ENCODE measurements around the gene AGPAT4.
"Not testable (repeated sequence)": the region's sequence is repeated elsewhere in the genome, so short reads cannot be mapped to it uniquely, and the experiment has no call there.

The AGPAT4 gene

DNA sequence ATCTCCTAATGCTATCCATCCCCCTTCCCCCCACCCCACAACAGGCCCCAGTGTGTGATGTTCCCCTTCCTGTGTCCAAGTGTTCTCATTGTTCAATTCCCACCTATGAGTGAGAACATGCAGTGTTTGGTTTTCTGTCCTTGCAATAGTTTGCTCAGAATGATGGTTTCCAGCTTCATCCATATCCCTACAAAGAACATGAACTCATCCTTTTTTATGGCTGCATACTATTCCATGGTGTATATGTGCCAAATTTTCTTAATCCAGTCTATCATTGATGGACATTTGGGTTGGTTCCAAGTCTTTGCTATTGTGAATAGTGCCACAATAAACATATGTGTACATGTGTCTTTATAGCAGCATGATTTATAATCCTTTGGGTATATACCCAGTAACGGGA is 101.1 kb downstream of the AGPAT4 start:
- in situ Hi-C loops (cut with HindIII; ENCODE audit: low sequenced_read_pairs): not testable (repeated sequence)

DNA sequence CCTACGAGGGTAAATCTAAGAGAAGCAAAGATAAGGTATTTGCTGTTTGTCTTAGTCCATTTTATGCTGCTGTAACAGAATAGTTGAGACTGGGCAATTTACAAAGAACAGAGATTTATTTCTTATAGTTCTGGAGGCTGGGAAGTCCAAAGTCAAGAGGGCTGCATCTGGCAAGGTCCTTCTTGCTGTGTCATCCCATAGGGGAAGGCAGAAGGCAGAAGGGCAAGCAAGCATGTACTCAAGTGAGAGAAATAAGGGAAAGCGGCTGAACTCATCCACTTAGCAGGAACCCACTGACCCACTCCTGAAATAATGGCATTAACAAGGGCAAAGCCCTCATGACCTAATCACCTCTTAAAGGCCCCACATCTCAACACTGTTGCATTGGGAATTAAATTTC is 102.7 kb downstream of the AGPAT4 start:
- in situ Hi-C loops (cut with HindIII; ENCODE audit: low sequenced_read_pairs): no loop called here

DNA sequence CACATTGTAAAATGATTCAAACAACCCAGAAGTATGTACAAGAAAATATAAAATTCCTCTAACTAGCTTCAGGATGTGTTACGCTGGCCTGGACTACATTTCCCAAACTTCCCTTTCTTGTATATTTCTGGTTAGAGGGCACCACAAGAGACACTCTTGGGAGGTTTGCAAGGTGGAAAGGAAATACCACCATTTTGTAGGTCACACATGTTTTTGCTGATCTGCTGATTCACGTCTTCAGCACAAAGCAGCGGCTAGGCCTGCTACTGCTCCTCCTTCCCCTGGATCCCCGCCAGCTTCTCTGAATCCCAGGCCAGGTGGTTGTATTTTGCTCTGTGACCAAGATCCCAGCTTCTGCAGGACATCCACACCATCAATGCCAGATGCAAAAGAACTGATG is 104.2 kb downstream of the AGPAT4 start:
- in situ Hi-C loops (cut with HindIII; ENCODE audit: low sequenced_read_pairs): no loop called here

DNA sequence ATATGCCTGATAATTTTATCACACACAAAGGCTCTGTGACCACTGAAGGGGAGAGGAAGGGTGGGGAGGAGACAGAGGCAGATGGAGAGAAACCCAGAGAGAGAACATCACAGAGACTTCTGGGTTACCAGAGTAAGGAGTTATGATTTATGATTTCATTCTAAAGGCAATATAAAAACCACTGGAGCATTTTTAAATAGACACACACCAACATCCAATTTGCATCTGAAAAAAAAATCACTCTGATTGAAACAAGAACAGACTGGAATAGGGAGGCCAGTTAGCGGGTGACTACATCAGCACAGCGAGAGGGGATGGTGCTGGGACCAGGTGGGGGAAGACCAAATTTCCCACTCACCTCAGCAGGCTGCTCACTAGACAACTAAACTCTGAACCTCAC is 104.8 kb downstream of the AGPAT4 start:
- in situ Hi-C loops (cut with HindIII; ENCODE audit: low sequenced_read_pairs): no loop called here

DNA sequence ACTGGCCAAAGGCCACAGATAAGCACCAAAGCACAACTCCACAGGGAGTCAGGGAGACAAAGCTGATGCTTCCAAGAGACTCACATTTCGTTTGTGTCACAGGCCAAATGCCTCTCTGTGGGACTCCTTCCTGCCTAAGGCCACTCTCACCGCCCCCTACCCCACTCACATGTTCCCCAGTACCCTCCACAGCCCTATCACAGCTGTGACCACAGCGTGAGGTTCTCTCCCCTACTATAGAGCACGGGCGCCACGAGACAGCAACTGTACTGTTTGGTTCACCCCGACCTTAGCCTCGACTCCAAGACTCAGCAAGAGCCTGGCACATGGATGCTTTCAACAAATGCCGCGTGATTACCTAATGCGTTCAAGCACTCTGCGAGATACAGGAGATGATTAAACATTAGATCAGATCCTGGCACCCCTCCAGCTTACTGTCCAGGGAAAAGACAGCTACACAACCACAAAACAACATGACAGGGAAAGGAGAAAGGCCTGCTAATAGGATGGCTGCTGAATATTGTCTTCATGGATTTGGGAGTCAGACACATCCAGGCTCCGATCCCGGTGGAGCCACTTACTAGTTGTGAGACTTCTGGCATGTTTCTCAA is 105.5 kb downstream of the AGPAT4 start:
- in situ Hi-C loops (cut with HindIII; ENCODE audit: low sequenced_read_pairs): no loop called here

DNA sequence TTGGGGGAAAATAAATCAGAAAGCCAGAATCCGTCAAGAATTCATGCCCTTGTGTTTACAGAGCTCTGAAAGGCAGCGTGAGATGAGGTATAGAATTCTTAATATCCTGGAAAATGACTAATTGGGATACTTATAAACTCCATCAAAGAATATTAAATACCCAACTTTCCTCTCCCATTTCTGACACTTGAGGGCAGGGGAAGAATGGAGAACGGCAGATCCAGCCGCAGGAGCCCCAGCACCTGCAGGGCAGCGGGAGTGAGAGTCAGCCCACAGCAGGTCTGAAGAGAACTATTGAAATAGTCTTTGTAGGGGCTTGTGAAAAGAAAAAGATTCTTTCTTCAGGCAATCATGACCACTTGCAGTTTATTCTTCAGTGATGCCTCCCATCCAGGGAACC is 107.2 kb downstream of the AGPAT4 start:
- in situ Hi-C loops (cut with HindIII; ENCODE audit: low sequenced_read_pairs): no loop called here

DNA sequence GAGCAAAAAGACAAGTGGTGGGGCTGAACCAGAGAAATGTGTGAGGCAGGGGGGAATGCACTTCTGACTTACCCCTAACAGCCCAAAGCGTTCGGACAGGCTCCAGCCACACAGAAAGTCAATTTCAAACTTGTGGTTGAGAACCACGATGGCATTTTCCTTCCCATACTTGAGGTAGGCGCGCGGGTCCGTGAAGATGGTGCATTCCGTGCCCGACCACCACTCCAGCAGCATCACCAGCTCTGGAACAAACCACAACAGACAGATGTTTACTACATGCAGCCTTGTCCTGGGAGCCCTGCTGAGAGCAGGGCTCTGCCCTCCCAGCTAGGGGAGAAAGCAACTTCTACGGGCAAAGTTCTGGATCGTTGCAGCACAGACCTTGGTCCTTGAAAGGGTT is 107.7 kb downstream of the AGPAT4 start:
- in situ Hi-C loops (cut with HindIII; ENCODE audit: low sequenced_read_pairs): no loop called here

DNA sequence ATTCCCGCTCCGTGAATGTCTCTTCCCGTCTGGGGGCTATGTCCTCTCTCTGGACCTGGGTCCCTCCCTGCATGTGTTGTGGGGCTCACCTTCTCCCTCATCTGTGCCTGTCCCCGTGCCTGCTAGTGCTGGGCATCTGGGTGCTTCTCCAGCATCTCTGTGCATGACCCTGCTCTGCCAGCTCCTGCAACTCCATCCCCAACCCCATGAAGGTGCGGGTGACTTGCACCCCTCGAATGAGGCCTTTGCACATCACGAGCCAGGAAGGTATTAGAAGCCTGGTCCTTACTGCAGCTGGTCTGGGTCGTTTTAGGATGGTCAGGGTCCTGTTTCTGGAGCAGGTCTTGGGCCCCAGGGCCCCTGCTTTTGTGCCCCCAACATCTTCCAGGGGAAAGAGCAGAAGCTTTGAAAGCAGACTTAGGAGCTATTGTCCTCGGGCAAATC is 109.7 kb downstream of the AGPAT4 start:
- in situ Hi-C loops (cut with HindIII; ENCODE audit: low sequenced_read_pairs): no loop called here

DNA sequence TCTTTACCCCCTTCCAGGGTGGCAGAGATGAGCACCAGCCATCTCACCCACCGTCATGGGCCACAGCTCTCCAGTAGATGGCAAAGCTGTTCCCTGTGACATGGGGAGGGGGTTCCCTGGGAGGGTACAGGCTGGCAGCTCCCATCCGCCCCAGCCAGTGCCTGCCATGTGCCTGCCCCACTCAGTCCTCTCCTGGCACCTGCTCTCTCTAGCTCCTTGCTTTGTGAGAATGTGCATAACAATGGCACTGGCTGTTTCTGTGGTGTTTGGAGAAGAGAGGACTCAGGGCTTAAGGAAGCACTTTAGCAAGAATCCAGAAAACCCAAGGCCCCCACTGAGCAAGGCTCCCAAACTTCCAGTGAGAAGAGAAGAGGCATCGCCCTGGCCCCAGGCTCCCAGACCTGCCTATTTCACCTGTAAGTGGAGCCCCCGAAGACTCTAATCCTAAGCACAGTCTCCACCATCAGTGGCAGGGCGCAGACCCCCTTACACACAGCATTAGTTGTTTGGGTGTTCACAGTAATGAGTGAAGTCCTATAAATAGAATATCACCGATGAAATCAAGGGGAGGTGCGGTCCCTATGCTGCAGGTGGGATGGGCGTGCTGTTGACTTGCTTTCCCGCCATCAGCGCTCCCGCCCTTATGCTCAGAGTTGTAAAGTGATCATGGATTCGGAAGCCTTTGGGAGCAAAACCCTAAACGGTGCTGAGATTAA is 110.2 kb downstream of the AGPAT4 start:
- in situ Hi-C loops (cut with HindIII; ENCODE audit: low sequenced_read_pairs): no loop called here

DNA sequence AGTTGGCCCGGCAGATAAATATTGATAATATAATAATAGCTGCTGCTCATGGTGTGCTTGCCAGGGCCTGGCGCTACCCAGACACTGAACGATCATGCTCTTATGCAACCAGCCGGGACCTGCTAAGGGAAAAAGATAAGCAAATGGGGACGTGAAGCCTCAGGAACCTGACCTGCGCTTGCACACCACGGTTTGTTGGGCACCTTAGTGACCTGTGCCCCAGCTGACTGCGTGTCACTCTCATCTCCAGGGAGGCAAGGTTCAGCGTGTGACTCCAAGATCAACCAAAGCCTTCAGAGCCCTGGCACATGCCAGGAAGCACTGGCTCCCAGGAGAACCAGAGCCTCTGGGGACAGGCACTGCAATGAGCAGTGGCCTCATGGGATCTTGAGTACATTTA is 111.1 kb downstream of the AGPAT4 start:
- in situ Hi-C loops (cut with HindIII; ENCODE audit: low sequenced_read_pairs): no loop called here

DNA sequence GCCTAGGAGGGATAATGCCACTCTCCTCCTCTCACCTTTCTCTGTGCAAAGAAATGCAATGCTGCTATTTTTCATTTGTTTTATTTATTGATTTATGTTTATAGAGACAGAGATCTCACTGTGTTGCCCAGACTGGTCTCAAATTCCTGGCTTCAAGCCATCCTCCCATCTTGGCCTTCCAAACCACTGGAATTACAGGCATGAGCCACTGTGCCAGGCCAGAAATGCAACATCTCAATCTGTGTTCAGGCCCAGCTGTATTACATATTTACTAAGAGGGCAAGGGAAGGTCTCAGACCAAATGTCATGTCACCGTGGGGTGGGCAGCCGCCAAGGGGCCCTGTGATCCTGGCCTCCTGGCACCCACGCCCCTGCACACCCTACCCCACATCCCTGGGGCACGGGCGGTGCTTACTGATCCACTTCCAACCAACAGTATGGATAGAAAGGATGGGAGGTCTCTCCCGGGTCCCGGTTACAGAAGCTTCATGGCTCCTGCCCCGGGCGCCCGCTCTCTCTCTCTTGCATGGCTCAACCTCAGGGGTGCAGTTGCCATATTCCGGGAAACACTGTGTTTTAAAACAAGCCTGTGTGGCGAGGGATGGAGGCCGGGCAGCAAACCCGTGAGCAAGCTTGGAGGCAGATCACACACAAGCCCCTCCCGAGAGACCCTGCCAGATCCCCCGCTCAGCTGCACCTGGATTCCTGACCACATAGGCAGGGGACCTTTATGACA is 111.8 kb downstream of the AGPAT4 start:
- in situ Hi-C loops (cut with HindIII; ENCODE audit: low sequenced_read_pairs): no loop called here

DNA sequence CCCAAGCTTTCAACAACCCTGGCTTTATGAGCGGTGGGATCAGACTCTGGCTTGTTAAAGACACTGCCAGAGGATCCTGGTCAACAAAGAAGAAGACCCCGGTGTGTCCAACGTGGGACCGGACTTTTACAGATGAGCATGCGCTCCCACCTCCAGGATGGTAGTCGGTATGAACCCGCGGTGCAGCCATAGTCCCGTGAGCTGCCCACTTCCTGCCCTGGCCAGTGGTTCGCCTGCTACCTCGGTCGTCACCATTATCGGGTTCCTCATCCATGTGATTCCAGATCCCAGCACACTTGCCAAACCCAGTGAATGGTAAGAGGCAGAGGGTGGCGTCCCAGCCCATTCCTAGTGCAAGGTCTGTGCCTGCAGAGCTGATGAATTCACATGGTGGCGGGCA is 112.7 kb downstream of the AGPAT4 start:
- in situ Hi-C loops (cut with HindIII; ENCODE audit: low sequenced_read_pairs): no loop called here

DNA sequence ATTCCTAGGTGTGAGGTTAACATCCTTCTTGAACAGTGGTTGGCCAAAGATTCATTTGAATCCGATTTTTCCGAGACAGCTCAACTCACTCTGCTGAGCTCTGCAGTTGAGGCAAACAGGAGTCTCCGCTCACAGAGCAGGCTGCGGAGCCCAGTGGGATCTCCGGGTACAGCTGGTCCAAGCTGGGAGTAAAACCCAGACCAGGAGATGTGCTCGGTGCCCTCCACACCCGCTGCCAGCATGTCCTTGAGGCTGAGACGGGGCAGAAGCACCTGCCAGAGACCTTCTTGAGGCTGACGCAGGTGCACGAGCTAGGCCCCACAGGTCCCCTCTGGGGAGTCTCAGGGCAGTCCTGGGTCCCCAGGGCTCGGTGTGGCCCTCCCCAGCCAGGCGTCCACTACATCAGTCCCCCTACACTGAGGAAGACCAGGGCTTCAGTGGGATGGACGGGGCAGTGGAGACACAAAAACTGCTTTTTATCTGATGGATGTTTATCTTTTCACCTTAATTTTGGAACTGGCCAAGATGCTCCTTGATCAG is 119.0 kb downstream of the AGPAT4 start:
- in situ Hi-C loops (cut with HindIII; ENCODE audit: low sequenced_read_pairs): no loop called here

DNA sequence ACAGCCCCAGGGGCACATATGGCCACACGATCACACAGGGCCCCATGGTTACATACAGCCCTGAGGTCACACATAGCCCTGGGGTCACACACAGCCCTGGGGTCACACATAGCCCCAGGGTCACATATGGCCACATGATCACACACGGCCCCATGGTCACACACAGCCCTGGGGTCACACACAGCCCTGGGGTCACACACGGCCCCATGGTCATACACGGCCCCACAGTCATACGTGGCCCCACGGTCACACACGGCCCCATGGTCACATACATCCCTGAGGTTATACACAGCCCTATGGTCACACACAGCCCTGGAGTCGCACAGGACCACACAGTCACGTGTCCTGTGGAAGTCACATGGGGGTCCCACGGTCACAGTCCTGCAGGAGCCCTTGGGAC is 120.1 kb downstream of the AGPAT4 start:
- in situ Hi-C loops (cut with HindIII; ENCODE audit: low sequenced_read_pairs): no loop called here

DNA sequence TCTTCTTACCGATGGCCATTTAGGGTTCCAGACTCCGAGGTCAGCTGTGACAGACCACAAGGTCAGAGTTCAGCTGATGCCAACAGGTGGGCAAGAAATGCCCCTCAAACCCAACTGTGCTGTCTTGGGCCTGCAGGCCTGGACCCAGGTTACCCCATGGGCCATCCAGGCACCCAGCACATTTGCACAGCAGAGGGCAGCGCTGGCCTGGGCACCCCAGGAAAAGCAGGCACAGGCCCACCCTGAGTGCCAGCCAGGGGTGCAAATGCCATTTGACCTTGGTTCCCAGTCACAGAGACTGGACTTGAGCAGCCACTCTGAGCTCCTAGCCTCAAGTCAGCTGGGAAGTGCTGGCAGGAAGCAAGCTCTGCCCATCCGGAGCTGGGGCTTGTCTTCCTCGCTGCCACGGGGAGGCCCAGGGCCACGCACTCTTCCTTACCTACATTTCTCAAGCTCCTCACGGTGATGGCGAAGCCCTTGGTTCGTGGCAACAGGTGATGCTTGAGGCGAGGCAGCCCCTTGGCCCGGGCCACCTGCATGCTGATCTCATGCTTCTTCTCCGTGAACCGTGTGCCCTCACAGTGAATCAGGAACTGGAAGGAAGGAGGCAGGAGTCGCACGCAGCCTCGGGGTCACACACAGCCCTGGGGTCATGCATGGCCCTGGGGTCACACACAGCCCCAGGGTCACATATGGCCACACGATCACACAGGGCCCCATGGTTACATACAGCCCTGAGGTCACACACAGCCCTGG is 120.8 kb downstream of the AGPAT4 start:
- in situ Hi-C loops (cut with HindIII; ENCODE audit: low sequenced_read_pairs): no loop called here

DNA sequence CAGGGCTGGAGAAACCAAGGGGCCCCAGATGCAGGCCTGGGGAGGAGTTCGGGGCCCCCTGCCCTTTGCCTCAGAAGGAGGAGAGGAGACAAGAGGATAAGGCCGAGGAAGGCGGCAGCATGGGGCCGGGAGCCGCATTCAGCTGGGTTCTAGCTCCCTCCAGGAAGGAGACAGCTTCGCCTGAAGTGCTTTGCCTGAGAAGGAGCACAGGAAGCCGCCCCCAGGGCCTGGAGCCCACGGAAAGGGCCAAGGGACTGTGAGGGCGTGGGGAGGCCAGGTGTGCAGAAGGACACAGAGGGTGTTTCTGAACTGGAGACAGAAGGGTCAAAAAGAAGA is 121.4 kb downstream of the AGPAT4 start:
- in situ Hi-C loops (cut with HindIII; ENCODE audit: low sequenced_read_pairs): no loop called here

DNA sequence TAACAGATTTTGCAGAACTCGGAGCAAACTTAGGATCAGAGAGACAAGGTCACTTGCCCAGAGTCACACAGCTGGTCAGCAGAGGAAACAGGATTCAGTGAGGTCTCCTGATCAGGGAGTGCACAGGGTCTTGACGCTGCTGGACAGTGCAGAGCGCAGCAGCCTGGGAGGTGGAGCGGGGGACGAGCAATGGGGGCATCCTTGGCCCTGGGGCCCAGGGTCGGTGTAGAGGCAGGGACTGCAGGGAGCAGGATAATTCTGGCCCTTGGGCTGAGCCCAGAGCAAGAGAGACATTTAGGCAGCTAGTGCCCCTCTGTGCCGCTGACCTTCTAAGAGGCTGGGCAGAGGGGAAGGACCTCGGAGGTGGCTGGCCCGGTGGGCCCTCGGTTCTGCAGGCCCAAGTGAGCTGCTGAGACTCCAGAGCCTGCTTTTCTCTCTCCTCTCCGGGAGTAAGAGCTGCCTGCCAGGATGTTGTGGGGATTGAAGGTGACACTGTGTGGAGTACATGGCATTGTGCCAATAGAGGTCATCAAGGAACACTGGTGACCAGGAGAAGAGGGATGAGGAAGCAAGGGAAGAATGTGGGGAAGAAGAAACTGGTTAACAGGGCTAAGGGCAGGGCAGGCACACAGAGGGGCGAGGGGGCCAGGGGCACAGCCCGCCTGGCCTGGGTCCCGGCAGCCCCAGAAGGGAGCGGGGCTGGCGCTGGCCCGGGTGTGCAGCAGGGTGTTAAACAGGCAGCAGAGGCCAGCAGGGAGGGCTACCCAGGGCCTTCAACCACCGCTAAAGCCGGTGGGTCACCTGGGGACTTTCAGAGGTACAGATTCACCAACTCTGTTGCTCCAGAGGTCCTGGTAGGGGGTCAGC is 122.0 kb downstream of the AGPAT4 start:
- in situ Hi-C loops (cut with HindIII; ENCODE audit: low sequenced_read_pairs): no loop called here

DNA sequence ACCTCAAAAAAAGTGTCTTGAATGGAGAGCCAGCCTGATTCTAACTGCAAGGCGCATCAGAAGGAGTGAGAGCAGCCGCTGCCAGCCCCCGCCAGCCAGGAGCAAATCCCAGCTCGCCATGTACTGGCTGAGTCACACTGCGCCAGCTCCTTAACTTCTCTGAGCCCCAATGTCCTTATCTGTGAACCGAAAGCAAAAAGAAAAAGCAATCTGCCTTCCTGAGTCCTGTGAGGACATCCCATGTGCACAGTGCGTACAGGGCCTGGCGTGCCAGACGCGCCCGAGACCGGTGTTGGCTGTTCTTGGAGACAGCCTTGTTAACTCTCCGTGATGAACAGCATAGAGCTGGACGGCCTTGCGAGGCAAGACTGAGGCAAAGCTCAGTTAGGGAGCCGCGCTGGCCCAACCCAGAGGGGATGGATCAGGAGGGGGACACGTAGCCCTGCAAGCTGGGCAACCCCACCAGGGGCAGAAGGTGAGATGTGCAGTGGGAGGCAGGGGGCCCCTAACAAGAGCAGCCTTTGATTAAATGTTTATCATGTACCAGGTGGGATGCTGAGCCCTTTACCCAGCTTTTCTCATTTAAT is 122.7 kb downstream of the AGPAT4 start:
- in situ Hi-C loops (cut with HindIII; ENCODE audit: low sequenced_read_pairs): no loop called here

DNA sequence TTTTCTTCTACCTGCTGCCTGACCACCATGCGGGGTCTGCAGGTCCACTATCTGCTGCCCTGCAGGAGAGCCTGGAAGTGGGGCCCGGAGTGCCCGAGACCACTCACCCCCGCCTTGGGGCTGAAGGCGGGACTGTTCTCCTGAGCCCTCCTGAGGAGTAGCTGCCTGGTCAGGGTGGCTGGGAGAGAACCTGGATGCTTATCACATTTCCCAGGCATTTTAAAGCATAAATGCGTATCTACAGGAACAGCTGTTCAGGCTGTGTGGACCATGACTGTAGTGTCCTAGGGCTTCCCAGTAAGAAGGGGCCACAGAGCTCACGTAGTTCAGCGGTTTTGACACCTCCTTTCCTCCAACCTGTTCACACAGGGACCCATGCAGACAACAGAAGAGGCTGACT is 123.3 kb downstream of the AGPAT4 start:
- in situ Hi-C loops (cut with HindIII; ENCODE audit: low sequenced_read_pairs): no loop called here

DNA sequence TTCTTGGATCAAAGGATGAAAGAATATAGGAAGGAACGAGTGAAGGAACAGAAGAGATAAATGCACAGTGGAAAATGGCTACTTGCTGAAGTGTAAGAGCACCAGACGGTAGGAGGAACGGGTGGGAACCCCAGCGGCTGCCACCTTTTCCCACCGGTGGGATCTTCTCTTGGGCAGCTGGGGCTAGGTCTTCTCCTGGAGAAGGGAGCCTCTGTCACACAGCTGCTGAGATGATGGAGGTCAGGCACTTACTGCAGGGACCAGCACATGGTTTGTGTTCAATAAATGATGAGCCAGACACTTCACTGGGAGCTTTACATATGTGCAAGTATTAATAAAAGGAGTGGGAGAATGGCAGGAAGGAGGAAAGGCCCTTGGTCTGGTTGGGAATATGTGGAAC is 123.7 kb downstream of the AGPAT4 start:
- in situ Hi-C loops (cut with HindIII; ENCODE audit: low sequenced_read_pairs): no loop called here

Measured in DLD1 (cell line).